Endodermal cell (in vitro differentiated cells): ENCODE results near the gene ATG16L2. TPM values are rescaled to one million over a fixed set of nuclear protein-coding genes. Genes with fewer than 3 reads are reported as not detected.

Experiments used
- DNase-seq: peaks from one replicate; pipeline ENCODE4 v3.0.0-alpha.2; 2017
- H3K27ac ChIP-seq: 2 replicates; pipeline ENCODE4 v1.5.1; 2013; ENCODE audit warnings: mild to moderate bottlenecking, low read depth, low read length, moderate library complexity
- H3K27me3 ChIP-seq: 2 replicates; pipeline ENCODE4 v1.6.1; 2013; ENCODE audit warnings: mild to moderate bottlenecking, low read length, moderate library complexity; ENCODE audit not compliant: insufficient read depth, control insufficient read depth, poor library complexity, severe bottlenecking
- H3K36me3 ChIP-seq: 2 replicates; pipeline ENCODE4 v1.7.0; 2013; ENCODE audit warnings: mild to moderate bottlenecking, low read length, moderate library complexity; ENCODE audit not compliant: control insufficient read depth, insufficient read depth
- H3K4me1 ChIP-seq: one replicate; pipeline ENCODE4 v1.7.0; 2013; ENCODE audit warnings: low read length; ENCODE audit not compliant: control insufficient read depth, insufficient read depth
- H3K4me3 ChIP-seq: 2 replicates; pipeline ENCODE4 v1.5.1; 2013; ENCODE audit warnings: mild to moderate bottlenecking, low read length, moderate library complexity
- H3K9ac ChIP-seq: 2 replicates; pipeline ENCODE4 v1.6.1; 2013; ENCODE audit warnings: mild to moderate bottlenecking, low read length, moderate library complexity; ENCODE audit not compliant: poor library complexity, severe bottlenecking; ENCODE audit errors: extremely low read depth
- H3K9me3 ChIP-seq: 2 replicates; pipeline ENCODE4 v1.6.1; 2013; ENCODE audit warnings: mild to moderate bottlenecking, low read length, moderate library complexity; ENCODE audit not compliant: control insufficient read depth
- H3K27ac Mint-ChIP-seq: 2 replicates; pipeline ENCODE4 v1.8.0; 2020; ENCODE audit warnings: mixed read lengths
- H3K27me3 Mint-ChIP-seq: 2 replicates; pipeline ENCODE4 v1.8.0; 2021; ENCODE audit warnings: mild to moderate bottlenecking, mixed read lengths; ENCODE audit not compliant: insufficient read depth
- H3K36me3 Mint-ChIP-seq: 2 replicates; pipeline ENCODE4 v1.8.0; 2020; ENCODE audit warnings: low read depth, mixed read lengths
- H3K4me1 Mint-ChIP-seq: 2 replicates; pipeline ENCODE4 v1.8.0; 2020; ENCODE audit warnings: mixed read lengths
- H3K4me3 Mint-ChIP-seq: 2 replicates; pipeline ENCODE4 v1.8.0; 2020; ENCODE audit warnings: mild to moderate bottlenecking, moderate library complexity, mixed read lengths
- H3K9me3 Mint-ChIP-seq: 2 replicates; pipeline ENCODE4 v1.8.0; 2020; ENCODE audit warnings: mild to moderate bottlenecking, mixed read lengths
- CTCF ChIP-seq: fragments of 200-600 bp; sonication (generic); conservative IDR thresholded peaks from 2 replicates; pipeline ENCODE4 v1.5.0; 2021; ENCODE audit warnings: antibody characterized with exemption, mild to moderate bottlenecking
- WGBS, 2 experiments: methylation state at CpG; one replicate each; pipeline versions ENCODE4 v1.1.5 to v1.1.7; 2013; ENCODE audit warnings: missing lambda C conversion rate in 2 of 2, mixed read lengths in 1 of 2; ENCODE audit not compliant: insufficient coverage in 1 of 2, insufficient read length in 1 of 2; 5-methylcytosine and 5-hydroxymethylcytosine counted together
- total RNA-seq, 2 donors: library from RNA; stranded (reverse); fragmentation: NEBNext Ultra II Directional in 1 of 2; extraction: Animal tissue kit (Norgen Biotek cat#: 25700) in 1 of 2; gene quantifications; 2 replicates in 1 of 2; 3 replicates in 1 of 2; pipeline ENCODE4 v1.2.1, GENCODE V29; 2021

ATG16L2 gene
- total RNA-seq, 2 donors from 2014 or later = 32.2 to 34.2 TPM

DNA sequence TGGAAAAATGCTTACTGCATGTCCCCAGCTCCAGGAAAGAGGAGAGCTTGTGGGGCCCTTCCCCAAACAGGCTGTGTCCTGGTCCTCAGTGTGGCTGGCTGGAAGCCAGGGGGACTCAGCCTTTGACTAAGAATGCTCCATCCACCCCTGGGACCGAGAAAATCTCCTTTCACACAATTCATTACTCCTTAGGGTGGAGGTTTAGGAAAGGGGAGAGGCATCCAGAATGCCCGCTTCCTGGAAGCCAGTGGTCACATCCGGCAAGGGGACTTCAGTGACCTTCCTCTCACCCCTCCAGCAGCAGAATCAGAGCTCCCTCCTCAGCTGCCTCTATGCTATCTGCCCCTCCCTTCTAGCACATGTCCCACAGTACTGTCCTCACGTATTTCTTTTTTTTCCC is 21.9 kb downstream of the ATG16L2 start:
- no peaks in the 10 kb centered on the region for H3K36me3 Mint-ChIP-seq
- no peaks in the 10 kb centered on the region for H3K9me3 ChIP-seq
- no peak for DNase-seq
- TF ChIP-seq CTCF = no peak
- H3K27ac Mint-ChIP-seq = no peak overlapping the region
- WGBS, 2 experiments = 86 to 92% methylated on average over 2 to 3 of the region's 4 CpGs
- no peak overlapping the region for H3K27ac ChIP-seq
- H3K4me1 ChIP-seq = no peaks in the 10 kb centered on the region
- no peak overlapping the region for H3K9ac ChIP-seq
- no peak overlapping the region for H3K4me3 Mint-ChIP-seq
- no peaks in the 10 kb centered on the region for H3K27me3 Mint-ChIP-seq
- no peaks in the 10 kb centered on the region for H3K9me3 Mint-ChIP-seq
- H3K4me1 Mint-ChIP-seq = peaks cover 4% of the 10 kb centered on the region
- no peaks in the 10 kb centered on the region for H3K36me3 ChIP-seq
- no peak overlapping the region for H3K4me3 ChIP-seq
- H3K27me3 ChIP-seq = no peaks in the 10 kb centered on the region

- H3K4me3 ChIP-seq = no peak overlapping the region
- no peak overlapping the region for H3K9ac ChIP-seq
- DNase-seq = no peak
- H3K27me3 ChIP-seq = no peaks in the 10 kb centered on the region
- Mint-ChIP-seq H3K27me3 (no peaks in the 10 kb centered on the region), H3K36me3 (no peaks in the 10 kb centered on the region), H3K27ac (no peak overlapping the region), H3K4me1 (no peaks in the 10 kb centered on the region), H3K9me3 (no peaks in the 10 kb centered on the region), H3K4me3 (no peak overlapping the region)
- H3K4me1 ChIP-seq = no peaks in the 10 kb centered on the region
- no peak for TF ChIP-seq CTCF
- no peak overlapping the region for H3K27ac ChIP-seq
- H3K9me3 ChIP-seq = no peaks in the 10 kb centered on the region
- no peaks in the 10 kb centered on the region for H3K36me3 ChIP-seq
- WGBS, 2 experiments = 90 to 94% methylated on average over 3 to 4 of the region's 4 CpGs
These were observed 24.6 kb downstream of the ATG16L2 start for GRCh38 chr11:72838691-72839305.

- no peak overlapping the region for H3K27ac Mint-ChIP-seq
- no peaks in the 10 kb centered on the region for H3K36me3 ChIP-seq
- no peaks in the 10 kb centered on the region for H3K27me3 ChIP-seq
- no peak for DNase-seq
- H3K9me3 ChIP-seq = no peaks in the 10 kb centered on the region
- H3K36me3 Mint-ChIP-seq = no peaks in the 10 kb centered on the region
- no peaks in the 10 kb centered on the region for H3K4me1 ChIP-seq
- H3K27me3 Mint-ChIP-seq = no peaks in the 10 kb centered on the region
- H3K4me3 Mint-ChIP-seq = no peak overlapping the region
- TF ChIP-seq CTCF = no peak
- no peak overlapping the region for H3K27ac ChIP-seq
- H3K9ac ChIP-seq = no peak overlapping the region
- H3K9me3 Mint-ChIP-seq = no peaks in the 10 kb centered on the region
- no peak overlapping the region for H3K4me3 ChIP-seq
- WGBS, 2 experiments = 83% methylated on average over 4 of the region's 4 CpGs
- no peaks in the 10 kb centered on the region for H3K4me1 Mint-ChIP-seq
These were observed 26.6 kb downstream of the ATG16L2 start for GRCh38 chr11:72840780-72841179.
